HT1080 (cell line): ENCODE results near the gene DMD. TPM values are rescaled to one million over a fixed set of nuclear protein-coding genes. Genes with fewer than 3 reads are reported as not detected.
A peak's percentile ranks its signal among the peaks of the same experiment; 100 is the strongest.
"Not testable (repeated sequence)": the region's sequence is repeated elsewhere in the genome, so short reads cannot be mapped to it uniquely, and the experiment has no call there.

ENCODE experiments used
- DNase-seq: peaks from one replicate; pipeline ENCODE4 v3.0.0-alpha.2; 2015; ENCODE audit warnings: low read depth
- total RNA-seq: library from RNA; depleted of rRNA; stranded (reverse); fragments of >200 nt; shearing (Covaris generic); gene quantifications from 2 replicates; pipeline ENCODE4 v1.2.3, GENCODE V29; 2014

Gene DMD
- total RNA-seq, 1 experiment from 2014 or later = 4.0 TPM

- no peak for DNase-seq
These were observed 1750.1 kb downstream of the DMD start for GRCh38 chrX:31461266-31461665.

- DNase-seq = peak; percentile 8
These were observed 1752.0 kb downstream of the DMD start for GRCh38 chrX:31459361-31459760.

GRCh38 chrX:31449965-31450364, 1761.4 kb downstream of the DMD start:
- DNase-seq = no peak

- DNase-seq = no peak
These were observed 1762.3 kb downstream of the DMD start for GRCh38 chrX:31449081-31449480.

- no peak for DNase-seq
These were observed 1765.8 kb downstream of the DMD start for GRCh38 chrX:31445542-31445941.

- DNase-seq = no peak
These were observed 1767.7 kb downstream of the DMD start for GRCh38 chrX:31443654-31444053.

- DNase-seq = no peak
These were observed 1770.8 kb downstream of the DMD start for GRCh38 chrX:31440546-31440945.

GRCh38 chrX:31436424-31436823, 1774.9 kb downstream of the DMD start:
- no peak for DNase-seq

- DNase-seq = no peak
These were observed 1775.8 kb downstream of the DMD start for GRCh38 chrX:31435592-31435991.

- DNase-seq = no peak
These were observed 1777.5 kb downstream of the DMD start for GRCh38 chrX:31433856-31434255.

GRCh38 chrX:31429915-31430314, 1781.4 kb downstream of the DMD start:
- DNase-seq = no peak

- peak; percentile 38 for DNase-seq
These were observed 1787.7 kb downstream of the DMD start for GRCh38 chrX:31423609-31424189.

- no peak for DNase-seq
These were observed 1789.9 kb downstream of the DMD start for GRCh38 chrX:31421441-31421840.

GRCh38 chrX:31420711-31421151, 1790.6 kb downstream of the DMD start:
- DNase-seq = no peak

- DNase-seq = no peak
These were observed 1791.0 kb downstream of the DMD start for GRCh38 chrX:31420302-31420701.

- peak; percentile 72 for DNase-seq
These were observed 1814.2 kb downstream of the DMD start for GRCh38 chrX:31397119-31397518.

GRCh38 chrX:31392513-31392912, 1818.8 kb downstream of the DMD start:
- DNase-seq = no peak

- DNase-seq = no peak
These were observed 1822.4 kb downstream of the DMD start for GRCh38 chrX:31388946-31389345.

GRCh38 chrX:31384471-31384870, 1826.9 kb downstream of the DMD start:
- DNase-seq = no peak

- no peak for DNase-seq
These were observed 1827.4 kb downstream of the DMD start for GRCh38 chrX:31383991-31384390.

GRCh38 chrX:31378973-31379372, 1832.4 kb downstream of the DMD start:
- not testable (repeated sequence) for DNase-seq

- not testable (repeated sequence) for DNase-seq
These were observed 1833.5 kb downstream of the DMD start for GRCh38 chrX:31377821-31378220.

- DNase-seq = no peak
These were observed 1834.8 kb downstream of the DMD start for GRCh38 chrX:31376408-31377022.
